MM.1S (cell line): ENCODE data around the gene NSUN4.

Source experiments
- DNase-seq: peaks from one replicate; pipeline ENCODE4 v3.0.0-alpha.2; 2015
- H2AFZ ChIP-seq: fragments of 300-600 bp; sonication (generic); 2 replicates; pipeline ENCODE4 v1.6.0; 2016; ENCODE audit warnings: antibody characterized with exemption, low read length
- H3F3A ChIP-seq: fragments of 300-600 bp; sonication (generic); 2 replicates; pipeline ENCODE4 v1.6.1; 2016; ENCODE audit warnings: mild to moderate bottlenecking, antibody characterized with exemption, low read length, moderate library complexity, mixed read lengths; ENCODE audit not compliant: insufficient read depth
- H3K27ac ChIP-seq: fragments of 300-600 bp; sonication (generic); 2 replicates; pipeline ENCODE4 v1.5.1; 2016; ENCODE audit warnings: mild to moderate bottlenecking, low read length
- H3K27me3 ChIP-seq: fragments of 300-600 bp; sonication (generic); replicated peaks from 2 replicates; pipeline ENCODE4 v1.6.0; 2016; ENCODE audit warnings: low read length; ENCODE audit not compliant: insufficient read depth
- H3K36me3 ChIP-seq: fragments of 300-600 bp; sonication (generic); replicated peaks from 2 replicates; pipeline ENCODE4 v1.6.1; 2016; ENCODE audit warnings: mild to moderate bottlenecking, low read length, mixed read lengths; ENCODE audit not compliant: insufficient read depth
- H3K4me1 ChIP-seq: fragments of 300-600 bp; sonication (generic); 2 replicates; pipeline ENCODE4 v1.6.1; 2016; ENCODE audit warnings: low read length, mixed read lengths
- H3K4me2 ChIP-seq: fragments of 300-600 bp; sonication (generic); 2 replicates; pipeline ENCODE4 v1.6.0; 2016; ENCODE audit warnings: low read depth, low read length
- H3K4me3 ChIP-seq: fragments of 300-600 bp; sonication (generic); 2 replicates; pipeline ENCODE4 v1.5.1; 2016; ENCODE audit warnings: low read length, mixed read lengths
- H3K79me2 ChIP-seq: fragments of 300-600 bp; sonication (generic); 2 replicates; pipeline ENCODE4 v1.6.1; 2016; ENCODE audit warnings: mixed run types, low read length, mixed read lengths
- H3K9ac ChIP-seq: fragments of 300-600 bp; sonication (generic); 2 replicates; pipeline ENCODE4 v1.6.1; 2016; ENCODE audit warnings: low read length, mixed read lengths
- H3K9me2 ChIP-seq: fragments of 300-600 bp; sonication (generic); replicated peaks from 2 replicates; pipeline ENCODE4 v1.6.1; 2016; ENCODE audit warnings: mild to moderate bottlenecking, low read length, mixed read lengths; ENCODE audit not compliant: insufficient read depth
- H3K9me3 ChIP-seq: fragments of 300-600 bp; sonication (generic); replicated peaks from 2 replicates; pipeline ENCODE4 v1.6.1; 2016; ENCODE audit warnings: mild to moderate bottlenecking, low read length, mixed read lengths; ENCODE audit not compliant: insufficient read depth
- H4K20me1 ChIP-seq: fragments of 300-600 bp; sonication (generic); 2 replicates; pipeline ENCODE4 v1.6.1; 2016; ENCODE audit warnings: mild to moderate bottlenecking, low read length, moderate library complexity, mixed read lengths; ENCODE audit not compliant: insufficient read depth
- EZH2 ChIP-seq: fragments of 300-600 bp; sonication (generic); optimal IDR thresholded peaks from 2 replicates; pipeline ENCODE3; 2017; ENCODE audit warnings: low read depth, mild to moderate bottlenecking, antibody characterized with exemption, low read length, mixed read lengths
- EZH2phosphoT487 ChIP-seq: fragments of 300-600 bp; sonication (generic); IDR thresholded peaks from 2 replicates; pipeline ENCODE4 v1.6.1; 2018; ENCODE audit warnings: antibody characterized with exemption, low read length
- TF ChIP-seq, protein P1 (sequence below): fragments of 300-600 bp; sonication (generic); IDR thresholded peaks from 2 replicates; pipeline ENCODE4 v1.5.1; 2016; ENCODE audit warnings: antibody characterized with exemption, low read length, mixed read lengths

NSUN4 gene

GRCh38 chr1:46340404-46341221, at the start of gene NSUN4:
Gene NSUN4 (plus strand): TSS chr1:46340807. CDS start chr1:46340827, 20 bp downstream.
- TF ChIP-seq, protein P1, sequence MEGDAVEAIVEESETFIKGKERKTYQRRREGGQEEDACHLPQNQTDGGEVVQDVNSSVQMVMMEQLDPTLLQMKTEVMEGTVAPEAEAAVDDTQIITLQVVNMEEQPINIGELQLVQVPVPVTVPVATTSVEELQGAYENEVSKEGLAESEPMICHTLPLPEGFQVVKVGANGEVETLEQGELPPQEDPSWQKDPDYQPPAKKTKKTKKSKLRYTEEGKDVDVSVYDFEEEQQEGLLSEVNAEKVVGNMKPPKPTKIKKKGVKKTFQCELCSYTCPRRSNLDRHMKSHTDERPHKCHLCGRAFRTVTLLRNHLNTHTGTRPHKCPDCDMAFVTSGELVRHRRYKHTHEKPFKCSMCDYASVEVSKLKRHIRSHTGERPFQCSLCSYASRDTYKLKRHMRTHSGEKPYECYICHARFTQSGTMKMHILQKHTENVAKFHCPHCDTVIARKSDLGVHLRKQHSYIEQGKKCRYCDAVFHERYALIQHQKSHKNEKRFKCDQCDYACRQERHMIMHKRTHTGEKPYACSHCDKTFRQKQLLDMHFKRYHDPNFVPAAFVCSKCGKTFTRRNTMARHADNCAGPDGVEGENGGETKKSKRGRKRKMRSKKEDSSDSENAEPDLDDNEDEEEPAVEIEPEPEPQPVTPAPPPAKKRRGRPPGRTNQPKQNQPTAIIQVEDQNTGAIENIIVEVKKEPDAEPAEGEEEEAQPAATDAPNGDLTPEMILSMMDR = peak; percentile 68
- TF ChIP-seq EZH2phosphoT487 (no peak), EZH2 (no peak)
- peaks cover 41% of the 10 kb centered on the region for H3K79me2 ChIP-seq
- peaks cover 9% of the 10 kb centered on the region; the same call in 1 of the 2 replicates for H3F3A ChIP-seq
- H3K4me3 ChIP-seq = peak within 1 kb of the TSS; percentile 95
- peaks cover 3% of the 10 kb centered on the region; the same call in 1 of the 2 replicates for H3K36me3 ChIP-seq
- H3K27ac ChIP-seq = peak within 1 kb of the TSS; percentile 88
- H3K9me2 ChIP-seq = no peaks in the 10 kb centered on the region
- H3K9me3 ChIP-seq = no peaks in the 10 kb centered on the region
- H4K20me1 ChIP-seq = no peaks in the 10 kb centered on the region
- no peaks in the 10 kb centered on the region for H3K27me3 ChIP-seq
- H3K4me2 ChIP-seq = peak within 1 kb of the TSS; percentile 99
- peak; percentile 88 for DNase-seq
- peaks cover 13% of the 10 kb centered on the region for H3K4me1 ChIP-seq
- peak within 1 kb of the TSS; percentile 99 for H2AFZ ChIP-seq
- H3K9ac ChIP-seq = peak within 1 kb of the TSS; percentile 96

DNA sequence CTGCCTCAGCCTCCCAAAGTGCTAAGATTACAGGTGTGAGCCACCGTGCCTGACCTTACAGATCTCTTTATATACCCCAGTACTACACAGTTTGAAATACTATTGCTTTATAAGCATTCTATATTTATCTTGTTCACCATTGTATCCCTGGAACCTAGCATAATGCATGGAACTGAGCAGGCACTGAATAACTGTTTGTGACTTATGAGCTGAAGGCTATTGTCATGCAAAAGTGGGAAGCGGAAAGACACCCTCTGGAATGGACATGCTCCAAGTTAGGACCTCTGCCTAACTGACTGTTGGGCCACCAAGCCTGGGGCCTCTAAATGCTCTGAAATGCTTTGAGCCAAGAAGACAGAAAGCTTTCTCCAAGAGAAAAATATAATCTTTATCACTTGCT, 45.3 kb upstream of the NSUN4 start:
- H4K20me1 ChIP-seq = no peaks in the 10 kb centered on the region
- no peaks in the 10 kb centered on the region for H3F3A ChIP-seq
- no peak overlapping the region for H3K27ac ChIP-seq
- no peaks in the 10 kb centered on the region for H3K36me3 ChIP-seq
- H3K4me1 ChIP-seq = no peaks in the 10 kb centered on the region
- no peak overlapping the region for H2AFZ ChIP-seq
- no peak overlapping the region for H3K9ac ChIP-seq
- H3K9me3 ChIP-seq = no peaks in the 10 kb centered on the region
- no peak for TF ChIP-seq EZH2phosphoT487
- TF ChIP-seq EZH2 = no peak
- TF ChIP-seq, protein P1 = no peak
- no peaks in the 10 kb centered on the region for H3K9me2 ChIP-seq
- H3K4me2 ChIP-seq = no peak overlapping the region
- no peak for DNase-seq
- no peaks in the 10 kb centered on the region for H3K27me3 ChIP-seq
- H3K79me2 ChIP-seq = peaks cover 23% of the 10 kb centered on the region
- no peak overlapping the region for H3K4me3 ChIP-seq

- H3F3A ChIP-seq = peaks cover 6% of the 10 kb centered on the region; the same call in 1 of the 2 replicates
- no peak for TF ChIP-seq EZH2phosphoT487
- TF ChIP-seq, protein P1 = no peak
- no peak for TF ChIP-seq EZH2
- no peaks in the 10 kb centered on the region for H3K9me2 ChIP-seq
- no peaks in the 10 kb centered on the region for H3K36me3 ChIP-seq
- peaks cover 50% of the 10 kb centered on the region for H3K79me2 ChIP-seq
- H3K4me2 ChIP-seq = no peak overlapping the region
- no peaks in the 10 kb centered on the region for H4K20me1 ChIP-seq
- no peak overlapping the region for H2AFZ ChIP-seq
- no peaks in the 10 kb centered on the region for H3K4me1 ChIP-seq
- no peak overlapping the region for H3K9ac ChIP-seq
- DNase-seq = no peak
- H3K4me3 ChIP-seq = no peak overlapping the region
- no peaks in the 10 kb centered on the region for H3K9me3 ChIP-seq
- H3K27ac ChIP-seq = no peak overlapping the region
- H3K27me3 ChIP-seq = no peaks in the 10 kb centered on the region
These were observed 42.2 kb upstream of the NSUN4 start for GRCh38 chr1:46298387-46298786.
